HepG2 (cell line): ENCODE results near the gene CCNQ. TPM values are rescaled to one million over a fixed set of nuclear protein-coding genes. Genes with fewer than 3 reads are reported as not detected.

ENCODE experiments used
- ARID3A ChIP-seq: IDR thresholded peaks from 2 replicates; pipeline ENCODE4 v1.6.1; 2012; ENCODE audit warnings: low read depth, low read length, improper control_type of control experiment
- CEBPZ ChIP-seq: IDR thresholded peaks from 2 replicates; pipeline ENCODE4 v1.6.1; 2012; ENCODE audit warnings: low read length, improper control_type of control experiment
- CREB3 ChIP-seq: sonication (generic); formaldehyde crosslinking; IDR thresholded peaks from 2 replicates; pipeline ENCODE4 v1.5.0; 2020; ENCODE audit warnings: missing genetic modification reagents
- DRAP1 ChIP-seq: IDR thresholded peaks from 2 replicates; pipeline ENCODE4 v1.6.1; 2016; ENCODE audit warnings: missing genetic modification reagents, missing compliant biosample characterization
- KAT7 ChIP-seq: IDR thresholded peaks from 2 replicates; pipeline ENCODE4 v1.6.1; 2018; ENCODE audit warnings: borderline replicate concordance, missing compliant biosample characterization
- MED1 ChIP-seq: sonication (generic); formaldehyde crosslinking; IDR thresholded peaks from 2 replicates; pipeline ENCODE4 v1.4.0; 2020; ENCODE audit warnings: missing genetic modification reagents
- NBN ChIP-seq: fragments of 450-650 bp; conservative IDR thresholded peaks from 2 replicates; pipeline ENCODE4 v1.6.1; 2017
- NCOA1 ChIP-seq: sonication (generic); formaldehyde crosslinking; IDR thresholded peaks from 2 replicates; pipeline ENCODE4 v1.9.0; 2021; ENCODE audit warnings: missing genetic modification reagents
- NKX3-1 ChIP-seq: sonication (generic); formaldehyde crosslinking; IDR thresholded peaks from 2 replicates; pipeline ENCODE4 v1.5.0; 2020; ENCODE audit warnings: missing genetic modification reagents
- RARA ChIP-seq: IDR thresholded peaks from 2 replicates; pipeline ENCODE4 v1.6.1; 2016; ENCODE audit warnings: missing genetic modification reagents, missing compliant biosample characterization
- RORA ChIP-seq: sonication (generic); formaldehyde crosslinking; IDR thresholded peaks from 2 replicates; pipeline ENCODE4 v1.5.0; 2020; ENCODE audit warnings: mild to moderate bottlenecking, missing genetic modification reagents, moderate library complexity
- SMARCC2 ChIP-seq: fragments of 450-650 bp; IDR thresholded peaks from 2 replicates; pipeline ENCODE4 v1.6.1; 2017; ENCODE audit warnings: antibody characterized with exemption, mild to moderate bottlenecking
- SMYD3 ChIP-seq: sonication (generic); formaldehyde crosslinking; IDR thresholded peaks from 2 replicates; pipeline ENCODE4 v1.8.1; 2023; ENCODE audit warnings: mild to moderate bottlenecking, missing genetic modification reagents
- SP140L ChIP-seq: sonication (generic); formaldehyde crosslinking; IDR thresholded peaks from 2 replicates; pipeline ENCODE4 v1.4.0; 2020; ENCODE audit warnings: missing genetic modification reagents, borderline replicate concordance
- U2AF1 ChIP-seq: fragments of 200-400 bp; formaldehyde crosslinking; optimal IDR thresholded peaks from 2 replicates; pipeline ENCODE3; 2017; ENCODE audit warnings: mild to moderate bottlenecking, low read depth, low read length
- ZFP37 ChIP-seq: sonication (generic); formaldehyde crosslinking; IDR thresholded peaks from 2 replicates; pipeline ENCODE4 v1.4.0; 2020; ENCODE audit warnings: missing genetic modification reagents, borderline replicate concordance
- ZNF337 ChIP-seq: sonication (generic); formaldehyde crosslinking; IDR thresholded peaks from 2 replicates; pipeline ENCODE4 v1.5.1; 2020; ENCODE audit warnings: missing genetic modification reagents, low read depth, mild to moderate bottlenecking, borderline replicate concordance
- ZNF430 ChIP-seq: sonication (generic); formaldehyde crosslinking; IDR thresholded peaks from 2 replicates; pipeline ENCODE4 v1.9.0; 2021; ENCODE audit warnings: mild to moderate bottlenecking, missing genetic modification reagents
- ZNF543 ChIP-seq: sonication (generic); formaldehyde crosslinking; IDR thresholded peaks from 2 replicates; pipeline ENCODE4 v1.4.0; 2020; ENCODE audit warnings: mild to moderate bottlenecking, missing genetic modification reagents
- ZNF629 ChIP-seq: sonication (generic); formaldehyde crosslinking; conservative IDR thresholded peaks from 2 replicates; pipeline ENCODE4 v1.5.0; 2020; ENCODE audit warnings: missing genetic modification reagents
- ZNF7 ChIP-seq: IDR thresholded peaks from 2 replicates; pipeline ENCODE4 v1.6.1; 2016; ENCODE audit warnings: missing biosample characterization, missing genetic modification reagents
- ZNF800 ChIP-seq: sonication (generic); formaldehyde crosslinking; IDR thresholded peaks from 2 replicates; pipeline ENCODE4 v1.4.0; 2020; ENCODE audit warnings: missing genetic modification reagents
- ZNF878 ChIP-seq: sonication (generic); formaldehyde crosslinking; IDR thresholded peaks from 2 replicates; pipeline ENCODE4 v1.8.1; 2023; ENCODE audit warnings: mild to moderate bottlenecking, missing genetic modification reagents, moderate library complexity
- polyA plus RNA-seq, 8 experiments: library from polyadenylated mRNA; depleted of rRNA in 3 of 8; stranded (reverse) in 7 of 8; unstranded in 1 of 8; fragments of >200 nt; fragmentation: Illumina TruSeq in 4 of 8; extraction: Trizol in 4 of 8; gene quantifications; 2 replicates each; pipeline versions ENCODE4 v1.2.1 to v1.2.3, GENCODE V29; 2011 to 2016; ENCODE audit warnings: low read depth in 4 of 8, missing spikeins in 1 of 8, mixed read lengths in 1 of 8; ENCODE audit not compliant: insufficient read depth in 1 of 8
- total RNA-seq, 5 experiments: library from RNA; depleted of rRNA; stranded (reverse); fragments of >200 nt; fragmentation: Illumina TruSeq; extraction: Trizol; gene quantifications; 2 replicates each; pipeline ENCODE4 v1.2.3, GENCODE V29; 2016; ENCODE audit warnings: low read depth in 1 of 5

CCNQ gene
- total and polyA plus RNA-seq, 2 of the 13 experiments (the other 11 are each of a cell fraction or from before 2014, with no cell fraction given), result 15.0 to 25.5 TPM

- TF ChIP-seq CEBPZ (no peak), NBN (no peak), ZNF878 (no peak), CREB3 (CRISPR knock-in tag) (no peak), MED1 (peak; percentile 91), NCOA1 (no peak; the same call in 1 of the 2 replicates), ZNF7 (CRISPR knock-in tag) (no peak), U2AF1 (peak; percentile 80), KAT7 (CRISPR knock-in tag) (no peak), ZNF629 (CRISPR knock-in tag) (no peak; the same call in 1 of the 2 replicates), ZFP37 (CRISPR knock-in tag) (no peak), SMARCC2 (no peak), ZNF800 (no peak), ZNF337 (no peak), SMYD3 (no peak), ZNF430 (peak; percentile 17; the same call in 1 of the 2 replicates), RORA (CRISPR knock-in tag) (no peak), SP140L (CRISPR knock-in tag) (no peak), DRAP1 (CRISPR knock-in tag) (peak; percentile 56; the same call in 1 of the 2 replicates), RARA (CRISPR knock-in tag) (peak; percentile 85), ARID3A (no peak), ZNF543 (peak; percentile 82; the same call in 1 of the 2 replicates), NKX3-1 (CRISPR knock-in tag) (no peak)
Observed at GRCh38 chrX:153626863-153627674, 28.1 kb upstream of the CCNQ start (continued).
